K562 (cell line): ENCODE data around the gene POC1B. TPM values are rescaled to one million over a fixed set of nuclear protein-coding genes. Genes with fewer than 3 reads are reported as not detected.
A peak's percentile ranks its signal among the peaks of the same experiment; 100 is the strongest.

ENCODE experiments used
- ADNP ChIP-seq: fragments of 200-800 bp; sonication (Bioruptor generic); IDR thresholded peaks from 2 replicates; pipeline ENCODE4 v1.6.1; 2016; ENCODE audit warnings: missing genetic modification characterization, missing compliant biosample characterization
- CBFA2T2 ChIP-seq: fragments of 450-650 bp; conservative IDR thresholded peaks from 2 replicates; pipeline ENCODE4 v1.6.1; 2017; ENCODE audit warnings: mild to moderate bottlenecking
- CREBBP ChIP-seq: IDR thresholded peaks from one replicate; pipeline ENCODE4 v1.6.1; 2012; ENCODE audit warnings: low read depth, mild to moderate bottlenecking, control low read depth, inconsistent platforms, low read length
- CSDE1 ChIP-seq, 2 experiments: fragments of 450-650 bp; IDR thresholded peaks; 2 replicates each; pipeline ENCODE4 v1.6.1; 2016; ENCODE audit warnings: mild to moderate bottlenecking in 1 of 2
- EZH2 ChIP-seq: IDR thresholded peaks from 2 replicates; pipeline ENCODE4 v1.6.1; 2012; ENCODE audit warnings: low read depth, mild to moderate bottlenecking, inconsistent platforms, low read length, borderline replicate concordance
- FOXA3 ChIP-seq, 2 experiments: fragments of 450-650 bp in 1 of 2; sonication (generic) in 1 of 2; formaldehyde crosslinking; IDR thresholded peaks in 1 of 2; conservative IDR thresholded peaks in 1 of 2; 2 replicates each; pipeline versions ENCODE4 v1.4.0 to v1.8.0; 2020 to 2022; ENCODE audit warnings: mild to moderate bottlenecking in 2 of 2, missing genetic modification reagents in 1 of 2
- FOXJ2 ChIP-seq: fragments of 200-800 bp; sonication (Bioruptor generic); IDR thresholded peaks from 2 replicates; pipeline ENCODE4 v1.6.1; 2016; ENCODE audit warnings: missing genetic modification characterization, missing compliant biosample characterization
- HEY1 ChIP-seq: fragments of 250-450 bp; sonication (Bioruptor Pico); IDR thresholded peaks from 2 replicates; pipeline ENCODE4 v1.5.0; 2020; ENCODE audit warnings: mild to moderate bottlenecking, moderate library complexity, borderline replicate concordance
- IRF2 ChIP-seq: sonication (generic); formaldehyde crosslinking; IDR thresholded peaks from 2 replicates; pipeline ENCODE4 v1.8.1; 2022; ENCODE audit warnings: mild to moderate bottlenecking, missing genetic modification reagents
- L3MBTL2 ChIP-seq: fragments of 450-650 bp; IDR thresholded peaks from 2 replicates; pipeline ENCODE4 v1.6.1; 2016; ENCODE audit warnings: mild to moderate bottlenecking, moderate library complexity
- MCM7 ChIP-seq, 2 experiments: fragments of 450-650 bp; IDR thresholded peaks; 2 replicates each; pipeline ENCODE4 v1.6.1; 2016 to 2018
- MTA1 ChIP-seq: fragments of 450-650 bp; IDR thresholded peaks from 2 replicates; pipeline ENCODE4 v1.6.1; 2017; ENCODE audit warnings: borderline replicate concordance
- NELFE ChIP-seq: IDR thresholded peaks from 2 replicates; pipeline ENCODE4 v1.6.1; 2011; ENCODE audit warnings: mild to moderate bottlenecking; ENCODE audit not compliant: insufficient read depth, insufficient read length
- NR2C2 ChIP-seq, 2 experiments: fragments of 200-800 bp in 1 of 2; sonication (Bioruptor generic) in 1 of 2; sonication (generic) in 1 of 2; formaldehyde crosslinking in 1 of 2; IDR thresholded peaks; 2 replicates each; pipeline versions ENCODE4 v1.6.1 to v1.8.0; 2016 to 2022; ENCODE audit warnings: mild to moderate bottlenecking in 1 of 2, missing compliant biosample characterization in 1 of 2, missing genetic modification characterization in 1 of 2, missing genetic modification reagents in 1 of 2
- PHF21A ChIP-seq: fragments of 450-650 bp; IDR thresholded peaks from 2 replicates; pipeline ENCODE4 v1.6.1; 2017; ENCODE audit warnings: low read depth, borderline replicate concordance
- POLR3A ChIP-seq: IDR thresholded peaks from 2 replicates; pipeline ENCODE4 v1.6.1; 2011; ENCODE audit warnings: borderline replicate concordance, mild to moderate bottlenecking, moderate library complexity; ENCODE audit not compliant: insufficient read length, insufficient read depth; ENCODE audit errors: extremely low read depth
- PYGO2 ChIP-seq: fragments of 450-650 bp; IDR thresholded peaks from 2 replicates; pipeline ENCODE4 v1.6.1; 2016; ENCODE audit warnings: mild to moderate bottlenecking, missing genetic modification characterization, moderate library complexity, missing compliant biosample characterization
- RB1 ChIP-seq: fragments of 450-650 bp; IDR thresholded peaks from 2 replicates; pipeline ENCODE4 v1.6.1; 2017; ENCODE audit warnings: low read depth, mild to moderate bottlenecking
- SIX5 ChIP-seq, 2 experiments: IDR thresholded peaks; 2 replicates each; pipeline ENCODE4 v1.6.1; 2011; ENCODE audit warnings: low read length in 2 of 2, borderline replicate concordance in 1 of 2, low read depth in 1 of 2, mild to moderate bottlenecking in 1 of 2, moderate library complexity in 1 of 2; ENCODE audit not compliant: insufficient read depth in 1 of 2
- SRF ChIP-seq, 2 experiments: fragments of 250-450, 450-650 bp in 1 of 2; sonication (Bioruptor Pico) in 1 of 2; sonication (generic) in 1 of 2; formaldehyde crosslinking; IDR thresholded peaks; 2 replicates each; pipeline versions ENCODE4 v1.5.0 to v1.5.1; 2020 to 2022; ENCODE audit warnings: mild to moderate bottlenecking in 1 of 2, missing genetic modification reagents in 1 of 2
- SUPT5H ChIP-seq: fragments of 450-650 bp; IDR thresholded peaks from 2 replicates; pipeline ENCODE4 v1.6.1; 2016
- ZBED1 ChIP-seq: IDR thresholded peaks from 2 replicates; pipeline ENCODE4 v1.6.1; 2014
- ZC3H11A ChIP-seq: IDR thresholded peaks from 2 replicates; pipeline ENCODE4 v1.6.1; 2012; ENCODE audit warnings: low read depth, low read length, improper control_type of control experiment
- ZEB2 ChIP-seq: fragments of 450-650 bp; IDR thresholded peaks from 2 replicates; pipeline ENCODE4 v1.6.1; 2016
- ZNF124 ChIP-seq: sonication (generic); formaldehyde crosslinking; IDR thresholded peaks from 2 replicates; pipeline ENCODE4 v1.8.1; 2022; ENCODE audit warnings: missing genetic modification reagents
- ZNF184 ChIP-seq: sonication (generic); formaldehyde crosslinking; IDR thresholded peaks from 2 replicates; pipeline ENCODE4 v1.5.0; 2020; ENCODE audit warnings: missing genetic modification reagents
- ZNF239 ChIP-seq: fragments of 250-450 bp; sonication (Bioruptor Pico); IDR thresholded peaks from 2 replicates; pipeline ENCODE4 v1.4.0; 2020; ENCODE audit warnings: mild to moderate bottlenecking
- ZNF695 ChIP-seq: fragments of 450-650 bp; formaldehyde crosslinking; IDR thresholded peaks from 2 replicates; pipeline ENCODE4 v1.4.0; 2020; ENCODE audit warnings: mild to moderate bottlenecking, moderate library complexity
- ZNF699 ChIP-seq: fragments of 250-450 bp; sonication (Bioruptor Pico); IDR thresholded peaks from 2 replicates; pipeline ENCODE4 v1.8.0; 2021; ENCODE audit warnings: mild to moderate bottlenecking, moderate library complexity; ENCODE audit not compliant: insufficient replicate concordance
- polyA plus RNA-seq, 8 experiments: library from polyadenylated mRNA; depleted of rRNA in 4 of 8; stranded (reverse) in 5 of 8; unstranded in 3 of 8; fragments of >200 nt; fragmentation: Nextera tagmentation in 2 of 8; fragmentation: Illumina TruSeq in 1 of 8; extraction: Ambion mirVana in 2 of 8; extraction: Trizol in 1 of 8; gene quantifications; 2 replicates each; pipeline versions ENCODE4 v1.2.1 to v1.2.3, GENCODE V29; 2011 to 2014; ENCODE audit warnings: inconsistent platforms in 1 of 8, missing spikeins in 1 of 8
- total RNA-seq, 7 experiments: library from RNA; depleted of rRNA in 6 of 7; stranded (reverse); fragments of >200 nt in 6 of 7; fragmentation: Illumina TruSeq in 2 of 7; extraction: Trizol in 2 of 7; gene quantifications; 2 replicates each; pipeline versions ENCODE4 v1.2.1 to v1.2.3, GENCODE V29; 2011 to 2021; ENCODE audit warnings: low replicate concordance in 1 of 7
- TF ChIP-seq, protein P1 (sequence below), 2 experiments: fragments of 450-650 bp in 1 of 2; sonication (generic) in 1 of 2; formaldehyde crosslinking in 1 of 2; IDR thresholded peaks in 1 of 2; conservative IDR thresholded peaks in 1 of 2; 2 replicates each; pipeline versions ENCODE4 v1.6.1 to v1.8.1; 2016 to 2023; ENCODE audit warnings: mild to moderate bottlenecking in 2 of 2, moderate library complexity in 2 of 2, inconsistent platforms in 1 of 2, missing genetic modification reagents in 1 of 2
- TF ChIP-seq, protein P2 (sequence below): sonication (generic); formaldehyde crosslinking; IDR thresholded peaks from 2 replicates; pipeline ENCODE4 v1.8.1; 2023; ENCODE audit warnings: mild to moderate bottlenecking, missing genetic modification reagents

The POC1B gene
- total and polyA plus RNA-seq, 9 of the 15 experiments (the other 6 are each of a cell fraction or from before 2014, with no cell fraction given): 4.5 to 16.1 (median 10.4) TPM

GRCh38 chr12:89540586-89540985 is 14.7 kb upstream of the POC1B start (continued):
- TF ChIP-seq FOXA3 (CRISPR knock-in tag; conservative IDR thresholded peaks at IDR 0.05 in 1 of 2, IDR thresholded peaks at IDR 0.05 in 1 of 2) (no peak), SRF (CRISPR knock-in tag; IDR thresholded peaks at IDR 0.05) (no peak), ZEB2 (peak; percentile 67; the same call in 1 of the 2 replicates), IRF2 (no peak), SIX5 (IDR thresholded peaks at IDR 0.05; ENCODE audit: borderline replicate concordance in 1 of 2, insufficient read depth in 1 of 2, low read depth in 1 of 2, low read length in 2 of 2) (no peak), NR2C2 (CRISPR knock-in tag; IDR thresholded peaks at IDR 0.05) (no peak), NR2C2 (tag; IDR thresholded peaks at IDR 0.05) (no peak), ZC3H11A (no peak), MTA1 (peak; percentile 73), FOXJ2 (tag) (0 out of 2 replicates have a peak, but pooled peaks have one; percentile 33), ZNF699 (no peak), ZNF124 (CRISPR knock-in tag) (no peak), PHF21A (no peak), RB1 (no peak), SUPT5H (no peak), NELFE (no peak), EZH2 (no peak), L3MBTL2 (peak; percentile 68), MCM7 (IDR thresholded peaks at IDR 0.05) (no peak), ZNF695 (no peak), POLR3A (no peak), ADNP (tag) (no peak), PYGO2 (tag) (no peak), CBFA2T2 (peak; percentile 91), ZBED1 (0 out of 2 replicates have a peak, but pooled peaks have one; percentile 86), ZNF239 (no peak), ZNF184 (CRISPR knock-in tag) (no peak), CSDE1 (IDR thresholded peaks at IDR 0.05) (no peak), CREBBP (no peak), HEY1 (CRISPR knock-in tag) (no peak)
- TF ChIP-seq, protein P1, sequence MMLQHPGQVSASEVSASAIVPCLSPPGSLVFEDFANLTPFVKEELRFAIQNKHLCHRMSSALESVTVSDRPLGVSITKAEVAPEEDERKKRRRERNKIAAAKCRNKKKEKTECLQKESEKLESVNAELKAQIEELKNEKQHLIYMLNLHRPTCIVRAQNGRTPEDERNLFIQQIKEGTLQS (IDR thresholded peaks at IDR 0.05): no peak
- TF ChIP-seq, protein P1 (CRISPR knock-in tag; conservative IDR thresholded peaks at IDR 0.05): no peak
- TF ChIP-seq, protein P2, sequence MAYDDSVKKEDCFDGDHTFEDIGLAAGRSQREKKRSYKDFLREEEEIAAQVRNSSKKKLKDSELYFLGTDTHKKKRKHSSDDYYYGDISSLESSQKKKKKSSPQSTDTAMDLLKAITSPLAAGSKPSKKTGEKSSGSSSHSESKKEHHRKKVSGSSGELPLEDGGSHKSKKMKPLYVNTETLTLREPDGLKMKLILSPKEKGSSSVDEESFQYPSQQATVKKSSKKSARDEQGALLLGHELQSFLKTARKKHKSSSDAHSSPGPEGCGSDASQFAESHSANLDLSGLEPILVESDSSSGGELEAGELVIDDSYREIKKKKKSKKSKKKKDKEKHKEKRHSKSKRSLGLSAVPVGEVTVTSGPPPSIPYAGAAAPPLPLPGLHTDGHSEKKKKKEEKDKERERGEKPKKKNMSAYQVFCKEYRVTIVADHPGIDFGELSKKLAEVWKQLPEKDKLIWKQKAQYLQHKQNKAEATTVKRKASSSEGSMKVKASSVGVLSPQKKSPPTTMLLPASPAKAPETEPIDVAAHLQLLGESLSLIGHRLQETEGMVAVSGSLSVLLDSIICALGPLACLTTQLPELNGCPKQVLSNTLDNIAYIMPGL (CRISPR knock-in tag): no peak
